GM21390 (cell line): ENCODE measurements around the gene CHCHD10.
"Not testable (repeated sequence)": the region's sequence is repeated elsewhere in the genome, so short reads cannot be mapped to it uniquely, and the experiment has no call there.

Experiments
- ATAC-seq: cut with Tn5 transposase; IDR thresholded peaks from one replicate; pipeline ENCODE4 v1.9.1; 2021; ENCODE audit not compliant: unreplicated experiment

Gene CHCHD10

GRCh38 chr22:23751441-23751996 is 16.3 kb downstream of the CHCHD10 start:
- peak; percentile 11 for ATAC-seq

GRCh38 chr22:23750714-23751440 is 16.9 kb downstream of the CHCHD10 start, which contains the start of gene ZNF70:
Gene ZNF70, minus strand, starts transcription at chr22:23751112. Its CDS starts 5,972 bp downstream, at chr22:23745140.
- ATAC-seq: peak; percentile 68

GRCh38 chr22:23750367-23750713 is 17.4 kb downstream of the CHCHD10 start:
- ATAC-seq: no peak

DNA sequence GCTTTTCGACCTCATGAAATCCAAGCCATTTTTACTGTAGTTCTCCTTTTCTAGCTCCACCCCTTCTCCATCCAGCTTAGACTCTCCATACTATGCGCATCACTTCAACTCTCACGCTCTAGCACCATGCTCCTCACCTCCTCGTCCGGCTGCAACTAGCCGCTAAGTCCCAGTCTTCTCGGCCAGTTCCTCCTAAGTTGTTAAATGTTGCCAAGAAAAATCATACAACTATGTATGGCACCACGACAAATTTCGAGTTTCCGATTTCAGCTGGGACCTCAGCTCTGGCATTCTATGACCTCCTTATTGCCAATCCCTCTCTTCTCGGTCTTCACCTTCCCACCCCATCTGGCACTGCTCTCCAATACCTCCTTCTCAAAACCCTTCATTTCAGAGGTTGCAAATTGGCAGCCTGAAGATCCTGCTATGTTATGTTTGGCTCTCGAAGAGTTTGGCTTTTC is 17.9 kb downstream of the CHCHD10 start:
- ATAC-seq: no peak

- no peak for ATAC-seq
Observed at GRCh38 chr22:23745791-23746190, 22.0 kb downstream of the CHCHD10 start.

DNA sequence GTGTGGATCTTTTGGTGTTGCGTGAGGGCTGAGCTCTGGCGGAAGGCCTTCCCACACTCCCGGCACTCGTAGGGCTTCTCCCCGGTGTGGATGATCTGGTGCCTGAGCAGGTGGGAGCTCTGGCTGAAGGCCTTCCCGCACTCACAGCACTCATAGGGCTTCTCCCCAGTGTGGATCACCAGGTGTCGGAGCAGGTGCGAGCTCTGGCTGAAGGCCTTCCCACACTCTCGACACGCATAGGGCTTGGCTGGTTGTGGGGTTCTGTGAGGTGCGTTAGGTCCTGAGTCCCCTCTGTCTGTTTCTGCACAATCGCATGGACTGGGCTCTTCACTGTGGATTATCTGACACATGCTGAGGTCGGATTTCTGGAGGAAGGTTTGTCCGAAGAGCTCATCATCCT is 23.3 kb downstream of the CHCHD10 start:
- no peak for ATAC-seq

DNA sequence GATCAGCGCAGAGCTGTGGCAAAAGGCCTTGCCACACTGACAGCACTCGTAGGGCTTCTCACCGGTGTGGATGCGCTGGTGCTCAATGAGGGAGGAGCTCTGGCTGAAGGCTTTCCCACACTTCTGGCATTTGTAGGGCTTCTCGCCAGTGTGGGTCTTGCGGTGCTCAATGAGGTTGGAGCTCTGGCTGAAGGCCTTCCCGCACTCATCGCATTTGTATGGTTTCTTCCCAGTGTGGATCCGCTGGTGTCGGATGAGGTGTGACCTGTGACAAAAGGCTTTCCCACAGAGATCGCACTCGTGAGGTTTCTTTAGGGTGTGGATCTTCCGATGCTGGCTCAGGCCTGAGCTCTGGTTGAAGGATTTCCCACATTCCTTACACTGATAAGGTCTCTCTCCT is 23.8 kb downstream of the CHCHD10 start:
- ATAC-seq: no peak

- ATAC-seq: no peak
Observed at GRCh38 chr22:23743303-23743705, 24.5 kb downstream of the CHCHD10 start.

- no peak for ATAC-seq
Observed at GRCh38 chr22:23742505-23743264, 25.1 kb downstream of the CHCHD10 start.

DNA sequence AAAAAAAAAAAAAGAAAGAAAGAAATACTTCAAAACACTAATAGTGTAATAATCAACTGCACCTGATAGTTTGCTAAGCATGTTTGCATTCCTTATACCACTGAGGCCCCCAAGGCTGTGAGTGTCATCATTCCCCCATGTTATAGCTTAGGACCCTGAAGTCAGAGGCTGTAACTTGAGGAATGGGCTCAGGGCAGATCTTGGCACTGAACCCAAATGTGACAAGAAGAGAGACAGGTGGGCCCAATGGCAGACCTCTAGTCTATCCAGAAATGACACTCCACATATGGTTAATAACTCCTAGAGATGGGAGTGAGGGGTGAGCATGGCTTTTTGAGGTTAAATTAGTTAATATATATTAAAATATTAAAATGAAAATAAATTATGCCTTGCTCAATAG is 30.1 kb downstream of the CHCHD10 start:
- no peak for ATAC-seq

DNA sequence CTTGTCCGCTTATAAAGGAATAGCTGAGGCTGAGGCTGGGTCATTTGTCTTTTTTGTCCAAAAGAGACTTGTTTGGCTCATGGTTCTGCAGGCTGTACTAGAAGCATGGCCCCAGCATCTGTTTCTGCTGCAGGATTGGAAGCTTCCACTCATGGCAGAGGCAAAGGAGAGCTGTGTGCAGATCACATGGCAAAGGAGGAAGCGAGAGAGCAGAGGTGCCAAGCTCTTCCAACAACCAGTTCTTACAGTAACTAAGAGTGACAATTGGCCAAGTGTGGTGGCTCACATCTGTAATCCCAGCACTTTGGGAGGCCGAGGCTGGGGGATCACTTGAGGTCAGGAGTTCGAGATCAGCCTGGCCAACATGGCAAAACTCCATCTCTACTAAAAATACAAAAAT is 39.7 kb downstream of the CHCHD10 start:
- ATAC-seq: not testable (repeated sequence)

- ATAC-seq: no peak
Observed at GRCh38 chr22:23722724-23723123, 45.0 kb downstream of the CHCHD10 start.

DNA sequence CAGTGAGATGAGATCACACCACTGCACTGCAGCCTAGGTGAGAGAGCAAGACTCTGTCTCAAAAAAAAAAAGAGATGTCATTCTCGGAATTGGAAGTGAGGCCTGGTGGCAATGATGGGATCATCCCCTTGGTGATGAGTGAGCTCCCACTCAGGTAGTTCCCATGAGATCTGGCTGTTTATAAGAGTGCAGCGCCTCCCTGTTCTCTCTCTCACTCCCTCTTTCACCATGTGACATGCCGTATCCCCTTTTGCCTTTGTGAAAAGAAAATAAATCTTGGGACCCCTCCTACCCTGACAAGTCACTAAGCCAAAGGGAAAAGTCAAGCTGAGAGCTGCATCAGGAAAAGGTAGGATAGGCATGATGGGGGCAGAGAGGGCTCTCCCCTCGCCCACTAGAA is 45.6 kb downstream of the CHCHD10 start:
- no peak for ATAC-seq

DNA sequence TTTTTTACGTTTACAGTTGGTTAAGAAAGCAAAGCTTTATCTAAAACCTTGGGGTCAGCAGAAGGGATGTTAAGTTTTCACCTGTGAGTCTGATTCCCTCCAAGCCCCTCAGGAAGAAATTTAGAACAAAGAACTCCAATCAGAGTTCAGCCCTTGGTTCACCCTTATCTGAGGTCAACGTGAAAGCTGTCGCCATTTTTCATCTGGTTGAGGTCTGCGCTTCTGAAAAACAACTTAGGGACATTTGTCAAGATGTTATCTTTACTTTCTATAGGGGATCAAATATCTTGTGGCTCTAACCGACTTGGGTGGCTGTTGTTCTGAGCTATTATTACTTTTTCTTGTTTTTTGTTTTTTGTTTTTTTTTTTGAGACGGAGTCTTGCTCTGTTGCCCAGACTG is 46.9 kb downstream of the CHCHD10 start:
- ATAC-seq: no peak

GRCh38 chr22:23718371-23719165 is 49.2 kb downstream of the CHCHD10 start:
- ATAC-seq: no peak

DNA sequence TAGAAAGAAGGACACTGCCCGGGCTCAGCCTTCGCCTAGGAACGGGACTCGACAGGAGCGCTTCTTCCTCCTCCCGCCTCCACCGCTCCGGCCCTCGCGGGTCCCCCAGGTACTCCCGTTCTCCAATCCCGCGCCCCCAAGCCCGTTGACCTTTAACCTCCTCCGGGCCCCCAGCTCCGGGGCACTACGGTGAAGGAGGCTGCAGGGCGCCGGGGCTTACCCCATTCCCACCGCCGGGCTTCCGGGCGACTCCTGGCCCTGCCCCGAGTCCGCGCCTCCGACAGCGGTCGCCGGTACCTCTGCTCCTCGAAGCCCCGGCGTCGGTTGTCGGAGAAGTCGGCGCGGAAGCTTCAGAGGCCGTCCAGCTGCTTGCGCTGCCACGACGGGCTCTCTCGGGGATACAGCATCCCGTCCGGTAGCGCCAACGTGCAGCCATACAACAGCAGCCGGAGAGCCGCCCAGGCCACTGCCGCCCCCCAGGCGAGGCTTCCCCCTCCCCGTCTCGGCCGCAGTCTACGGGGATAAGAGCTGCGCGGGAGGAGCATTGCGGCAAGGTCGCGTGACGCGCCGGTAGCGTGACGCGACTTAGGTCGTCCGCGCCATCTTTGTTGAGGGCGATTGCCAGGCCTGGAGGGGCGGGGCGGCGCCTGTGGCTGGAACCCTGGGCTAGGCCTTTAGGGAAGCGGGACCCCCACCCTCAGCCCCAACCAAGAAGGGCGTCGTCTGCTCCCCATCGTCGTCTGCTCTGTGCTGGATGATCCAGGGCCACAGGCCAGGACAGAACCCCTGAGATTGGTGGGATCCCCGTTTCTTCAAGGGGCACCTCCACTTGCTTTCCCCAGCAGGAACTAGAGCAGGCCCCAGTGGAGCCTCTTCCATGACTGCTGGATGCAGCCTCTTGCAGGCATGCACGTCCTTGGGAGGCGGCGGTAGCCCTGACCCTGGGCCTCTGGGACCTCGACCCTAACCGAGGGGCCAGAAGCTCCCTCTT is 50.7 kb downstream of the CHCHD10 start:
- peak; percentile 79 for ATAC-seq
